Erythroblast (primary cell): ENCODE data around the gene TSC22D4.
A peak's percentile ranks its signal among the peaks of the same experiment; 100 is the strongest.

Experiments used
- DNase-seq, 2 experiments: peaks; one replicate each; lab custom pipeline; 2025; lab: John Stamatoyannopoulos, UW
- GATA1 ChIP-seq: IDR thresholded peaks from 2 replicates; pipeline ENCODE4 v1.6.1; 2011; ENCODE audit warnings: low read depth, mild to moderate bottlenecking, control low read depth, low read length, moderate library complexity
- POLR2A ChIP-seq: IDR thresholded peaks from 2 replicates; pipeline ENCODE4 v1.6.1; 2011; ENCODE audit warnings: mild to moderate bottlenecking, low read length

TSC22D4 gene

GRCh38 chr7:100472854-100473499 lies 6.0 kb downstream of the TSC22D4 start:
- DNase-seq, result peak; percentile 48 to 65

GRCh38 chr7:100472121-100472851 lies 6.7 kb downstream of the TSC22D4 start:
- DNase-seq, result no peak
- TF ChIP-seq POLR2A (no peak), GATA1 (no peak)

More at GRCh38 chr7:100472854-100473499, 6.0 kb downstream of the TSC22D4 start:
- no peak for TF ChIP-seq GATA1
- no peak for TF ChIP-seq POLR2A

GRCh38 chr7:100471021-100471420 lies 8.0 kb downstream of the TSC22D4 start:
- no peak for DNase-seq
- TF ChIP-seq GATA1 (no peak), POLR2A (no peak)

- peak; percentile 75 to 90 for DNase-seq
Observed at GRCh38 chr7:100469227-100470044, 9.6 kb downstream of the TSC22D4 start.

GRCh38 chr7:100467638-100468373 lies 11.2 kb downstream of the TSC22D4 start:
- DNase-seq, result no peak
- TF ChIP-seq GATA1, result no peak
- TF ChIP-seq POLR2A, result peak; percentile 13

More at GRCh38 chr7:100469227-100470044, 9.6 kb downstream of the TSC22D4 start:
- TF ChIP-seq GATA1, result no peak
- no peak for TF ChIP-seq POLR2A

- peak; percentile 24 for TF ChIP-seq POLR2A
- no peak for TF ChIP-seq GATA1
- no peak for DNase-seq
Observed at GRCh38 chr7:100466653-100467605, 12.1 kb downstream of the TSC22D4 start.

- no peak for TF ChIP-seq GATA1
- no peak for TF ChIP-seq POLR2A
- DNase-seq, result peak; percentile 61 to 65
Observed at GRCh38 chr7:100465702-100466311, 13.2 kb downstream of the TSC22D4 start.

GRCh38 chr7:100465299-100465698 lies 13.7 kb downstream of the TSC22D4 start:
- TF ChIP-seq POLR2A (no peak), GATA1 (no peak)

GRCh38 chr7:100464791-100465190 lies 14.2 kb downstream of the TSC22D4 start:
- TF ChIP-seq POLR2A (no peak), GATA1 (no peak)
- no peak for DNase-seq

More at GRCh38 chr7:100465299-100465698, 13.7 kb downstream of the TSC22D4 start:
- DNase-seq, result no peak

- no peak for DNase-seq
- TF ChIP-seq GATA1 (no peak), POLR2A (no peak)
Observed at GRCh38 chr7:100464210-100464660, 14.8 kb downstream of the TSC22D4 start, which contains the start of gene SPACDR. SPACDR (minus strand) TSS chr7:100464260; CDS start chr7:100464025, 235 bp downstream.

- DNase-seq, result no peak
- TF ChIP-seq POLR2A (no peak), GATA1 (no peak)
Observed at GRCh38 chr7:100457033-100457432, 22.0 kb downstream of the TSC22D4 start.

- TF ChIP-seq POLR2A (no peak), GATA1 (no peak)
Observed at GRCh38 chr7:100456562-100456961, 22.5 kb downstream of the TSC22D4 start.

More at GRCh38 chr7:100456562-100456961, 22.5 kb downstream of the TSC22D4 start:
- DNase-seq, result no peak
